GM13976 (cell line): Measurements from ENCODE around the gene PKIG.

ENCODE experiments used
- DNase-seq: peaks from one replicate; pipeline ENCODE4 v3.0.0; 2012; ENCODE audit warnings: low spot score
- CTCF ChIP-seq: IDR thresholded peaks from 2 replicates; pipeline ENCODE4 v1.5.1; 2012; ENCODE audit warnings: borderline replicate concordance, mild to moderate bottlenecking; ENCODE audit not compliant: insufficient read depth; ENCODE audit errors: extremely low read depth, missing control alignments, control extremely low read depth
- in situ Hi-C: fragments of 300-500 bp; cut with MboI; formaldehyde crosslinking; loops from one replicate; pipeline ENCODE4 v1.12.0; 2022; ENCODE audit warnings: low sequenced_read_pairs, mixed read lengths, inconsistent platforms; ENCODE audit not compliant: unreplicated experiment

The PKIG gene

GRCh38 chr20:44592366-44592765, 10.0 kb downstream of the PKIG start:
- TF ChIP-seq CTCF: no peak
- DNase-seq: no peak
- in situ Hi-C loops: no loop called here

- no peak for DNase-seq
- in situ Hi-C loops: no loop called here
Observed at GRCh38 chr20:44593751-44594150, 11.4 kb downstream of the PKIG start.

GRCh38 chr20:44594730-44595129, 12.4 kb downstream of the PKIG start:
- no peak for TF ChIP-seq CTCF
- DNase-seq: no peak
- in situ Hi-C loops: no loop called here

More at GRCh38 chr20:44593751-44594150, 11.4 kb downstream of the PKIG start:
- no peak for TF ChIP-seq CTCF

- in situ Hi-C loops: no loop called here
- DNase-seq: no peak
- TF ChIP-seq CTCF: no peak
Observed at GRCh38 chr20:44596010-44596409, 13.6 kb downstream of the PKIG start.

GRCh38 chr20:44596876-44597275, 14.5 kb downstream of the PKIG start:
- DNase-seq: no peak
- in situ Hi-C loops: no loop called here
- no peak for TF ChIP-seq CTCF

- no peak for TF ChIP-seq CTCF
- no peak for DNase-seq
- in situ Hi-C loops: no loop called here
Observed at GRCh38 chr20:44597516-44597915, 15.1 kb downstream of the PKIG start.

- in situ Hi-C loops: no loop called here
- DNase-seq: no peak
- no peak for TF ChIP-seq CTCF
Observed at GRCh38 chr20:44597930-44598329, 15.6 kb downstream of the PKIG start.
